Forelimb muscle (tissue), 1 donor: Measurements from ENCODE around the gene COMT. TPM values are rescaled to one million over a fixed set of nuclear protein-coding genes. Genes with fewer than 3 reads are reported as not detected.
A peak's percentile ranks its signal among the peaks of the same experiment; 100 is the strongest.

Experiments
- DNase-seq: peaks from one replicate; pipeline ENCODE4 v3.0.0-alpha.2; 2013; ENCODE audit warnings: low read depth
- polyA plus RNA-seq: library from polyadenylated mRNA; unstranded; fragments of 120-200 nt; gene quantifications from one replicate; pipeline ENCODE4 v1.2.1, GENCODE V29; 2013; ENCODE audit not compliant: insufficient read length

Gene COMT
- polyA plus RNA-seq, 1 donor = 90.1 TPM

DNA sequence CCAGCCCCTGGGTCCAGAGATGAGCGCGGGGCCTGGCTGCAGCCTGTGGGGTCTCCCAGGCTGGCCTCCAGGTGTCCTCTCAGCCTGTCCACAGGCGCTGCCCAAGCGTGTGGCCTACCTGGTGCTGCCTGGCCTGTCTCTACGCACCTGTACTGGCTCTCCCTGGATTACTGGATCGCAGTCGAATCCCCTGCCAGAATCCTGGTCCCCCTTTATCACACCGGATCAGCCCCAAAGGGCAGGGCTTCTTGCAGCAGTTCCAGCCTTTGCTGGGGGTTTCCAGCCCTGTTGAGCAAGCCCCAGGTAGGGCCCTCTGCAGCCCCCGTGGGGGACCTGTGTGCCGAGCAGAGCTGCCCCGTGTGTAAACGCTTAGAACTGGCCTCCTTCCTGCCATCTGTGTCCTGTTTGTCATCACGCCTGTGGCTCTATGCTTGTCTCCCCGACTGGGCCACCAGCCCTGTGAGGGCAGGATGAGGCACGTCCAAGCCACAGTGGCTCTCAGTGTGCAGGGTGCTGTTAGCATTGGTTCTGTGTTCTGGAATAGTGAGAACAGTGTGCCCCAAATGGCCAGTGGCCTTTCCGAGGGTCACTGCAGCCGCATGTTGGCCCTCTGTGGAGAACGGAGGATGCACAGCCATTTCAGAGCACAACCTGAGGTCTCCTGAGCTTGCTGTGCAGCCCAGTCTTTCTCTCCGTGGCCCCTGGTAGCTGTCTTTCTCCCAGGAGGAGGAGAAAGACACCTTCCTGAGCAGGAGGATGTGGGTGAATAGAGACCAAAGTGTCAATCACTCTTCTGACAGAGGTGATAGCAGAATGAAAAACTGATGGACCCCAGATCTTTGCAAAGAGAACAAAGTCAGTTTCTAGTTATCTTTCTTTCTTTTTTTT is 13.9 kb downstream of the COMT start:
- DNase-seq = no peak

DNA sequence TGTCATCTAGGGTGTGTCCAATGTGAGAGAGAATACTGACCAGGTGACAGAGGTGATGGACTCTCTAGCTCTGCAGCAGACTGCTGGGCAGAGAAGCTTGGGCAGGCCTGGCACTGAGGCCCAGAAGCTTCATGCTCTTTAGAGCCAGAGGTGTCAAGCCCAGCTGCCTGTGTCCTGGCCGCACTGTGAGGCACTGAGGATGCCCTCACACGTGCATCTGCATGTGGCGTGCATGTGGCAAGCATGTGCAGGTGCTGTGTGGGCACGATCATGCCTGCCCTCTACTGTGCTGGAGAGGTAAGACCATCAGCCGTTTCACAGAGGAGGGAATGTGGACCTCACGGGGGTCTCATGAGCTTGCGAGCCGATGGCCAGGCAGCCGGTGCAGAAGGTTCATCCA is 15.9 kb downstream of the COMT start:
- no peak for DNase-seq

DNA sequence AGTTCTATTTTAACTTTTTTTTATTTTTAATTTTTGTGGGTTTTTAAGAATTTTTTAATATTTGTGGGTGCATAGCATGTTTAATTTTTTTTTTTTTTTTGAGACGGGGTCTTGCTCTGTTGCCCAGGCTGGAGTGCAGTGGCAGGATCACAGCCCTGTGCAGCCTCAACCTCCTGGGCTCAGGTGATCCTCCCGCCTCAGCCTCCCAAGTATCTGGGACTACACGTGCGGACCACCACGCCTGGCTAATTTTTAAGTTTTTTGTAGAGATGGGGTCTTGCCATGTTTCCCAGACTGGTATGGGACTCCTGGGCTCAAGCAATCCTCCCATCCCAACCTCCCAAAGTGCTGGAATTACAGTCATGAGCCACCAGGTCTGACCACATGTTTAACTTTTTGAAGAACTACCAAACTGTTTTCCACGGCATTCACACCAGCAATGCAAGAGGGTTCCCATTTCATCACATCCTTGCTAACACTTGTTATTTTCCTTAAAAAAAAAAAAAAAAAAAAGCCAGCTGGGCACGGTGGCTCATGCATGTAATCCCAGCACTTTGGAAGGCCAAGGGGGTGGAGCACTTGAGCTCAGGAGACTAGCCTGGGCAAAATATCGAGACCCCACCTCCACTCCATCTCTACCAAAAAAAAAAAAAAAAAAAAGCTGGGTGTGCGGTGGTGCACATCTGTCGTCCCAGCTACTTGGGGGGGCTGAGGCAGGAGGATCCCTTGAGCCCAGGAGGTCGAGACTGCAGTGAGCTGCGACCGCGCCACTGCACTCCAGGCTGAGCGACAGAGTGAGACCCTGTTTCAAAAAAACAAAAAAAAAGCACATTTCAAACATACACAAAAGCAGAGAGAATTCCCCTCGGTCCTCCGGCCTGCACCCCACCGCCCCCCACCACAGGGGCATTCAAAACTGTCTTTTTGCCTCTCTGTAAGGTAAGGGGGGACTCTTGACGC is 16.8 kb downstream of the COMT start:
- DNase-seq = no peak

DNA sequence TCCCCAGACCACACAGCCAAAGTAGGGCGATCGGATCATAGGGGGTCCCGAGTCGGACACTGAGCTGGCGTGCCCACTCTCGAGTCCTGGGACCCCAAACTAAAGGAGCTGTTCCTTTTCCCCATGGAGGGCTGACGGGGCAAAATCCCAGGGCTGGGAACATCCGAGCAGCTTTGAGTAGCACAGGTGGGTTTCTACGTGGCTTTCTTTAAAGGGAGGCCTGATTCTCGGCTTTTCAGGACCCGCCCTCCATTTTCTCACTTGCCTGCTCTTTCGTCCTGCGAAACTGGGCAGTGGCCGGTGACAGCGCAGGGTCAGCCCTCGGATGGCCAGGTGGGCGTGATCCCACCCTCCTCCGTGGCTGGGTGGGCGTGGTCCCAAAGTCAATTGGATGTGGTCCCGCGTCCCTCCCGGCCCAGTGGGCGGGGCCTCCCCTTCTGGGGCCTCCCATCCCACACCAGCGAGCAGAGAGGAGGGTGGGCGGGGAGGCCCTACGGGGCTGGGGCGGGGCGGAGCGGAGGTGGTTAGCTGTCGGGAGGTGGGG is 17.5 kb downstream of the COMT start:
- peak; percentile 45 for DNase-seq

DNA sequence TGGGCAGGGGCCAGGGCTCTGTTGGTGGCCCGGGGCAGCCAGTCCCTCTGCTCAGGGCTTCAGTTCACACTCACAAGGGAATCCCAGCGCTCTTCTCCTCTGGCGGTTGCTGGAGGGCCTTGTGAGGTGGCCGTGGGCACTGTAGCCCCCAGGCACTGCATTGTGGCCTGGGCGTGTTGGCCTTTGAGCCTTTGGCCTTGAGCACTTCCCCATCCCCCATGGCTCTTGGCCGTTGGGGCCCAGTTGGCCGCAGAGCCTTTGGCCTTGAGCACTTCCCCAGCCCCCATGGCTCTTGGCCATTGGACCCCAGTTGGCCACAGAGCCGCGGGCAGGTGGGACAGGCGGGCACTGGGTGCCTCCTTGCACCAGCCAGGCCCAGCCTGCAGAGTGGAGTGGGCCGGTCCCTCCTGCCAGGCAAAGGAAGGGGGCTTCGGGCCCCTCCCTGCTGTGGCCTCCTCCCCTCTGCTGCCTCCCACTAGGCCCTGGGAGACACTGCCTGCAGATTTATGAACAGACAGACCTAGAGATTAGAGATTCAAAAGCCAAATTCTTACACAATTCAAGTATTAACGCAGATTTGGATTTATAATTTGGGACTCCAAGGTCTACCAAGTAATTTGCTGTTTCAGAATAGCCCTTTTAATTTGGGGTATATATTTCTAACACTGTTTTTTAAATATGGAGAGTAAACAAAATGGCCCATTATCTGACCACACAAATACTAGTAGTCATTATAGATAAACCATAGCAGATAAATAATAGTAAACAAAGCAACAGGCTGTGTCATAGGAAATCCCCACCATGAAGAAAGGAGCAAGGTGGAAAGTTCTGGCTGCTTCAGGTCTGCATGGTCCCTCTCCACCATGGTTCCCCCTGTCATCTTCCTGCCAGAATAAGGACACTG is 18.3 kb downstream of the COMT start:
- no peak for DNase-seq

DNA sequence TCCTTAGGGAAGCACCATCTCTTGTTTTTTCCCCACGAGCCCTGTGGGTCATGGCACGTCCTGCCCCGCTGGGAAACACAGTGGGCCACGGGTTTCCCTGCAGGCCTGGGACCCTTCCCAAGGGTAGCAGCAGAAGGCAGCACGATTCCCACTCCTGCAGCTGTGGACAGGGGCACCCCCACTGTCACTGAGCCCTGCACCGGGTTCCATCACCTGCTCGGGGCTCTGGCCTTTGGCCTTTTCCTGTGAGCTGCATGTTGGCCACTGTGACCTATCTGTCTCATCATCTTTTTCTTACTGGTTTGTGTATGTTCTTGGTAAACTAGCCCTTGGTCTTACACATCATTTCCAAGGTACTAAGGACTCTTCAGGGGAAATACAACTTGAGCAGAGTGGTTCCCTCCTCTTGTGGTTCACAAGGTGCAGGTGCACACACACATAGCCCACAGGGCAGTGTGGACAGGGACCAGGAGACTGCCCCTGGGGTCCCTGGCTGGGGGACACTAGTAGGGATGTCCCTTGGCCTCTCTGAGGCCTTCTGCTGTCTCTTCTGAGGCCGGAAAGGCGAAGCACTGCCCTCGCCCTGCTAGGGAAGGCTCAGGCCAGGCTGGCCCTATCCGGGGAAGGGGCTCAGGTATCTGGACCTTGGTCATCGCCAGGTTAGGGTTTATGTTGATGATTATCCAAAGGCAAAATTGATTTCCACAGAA is 19.1 kb downstream of the COMT start:
- DNase-seq = no peak

DNA sequence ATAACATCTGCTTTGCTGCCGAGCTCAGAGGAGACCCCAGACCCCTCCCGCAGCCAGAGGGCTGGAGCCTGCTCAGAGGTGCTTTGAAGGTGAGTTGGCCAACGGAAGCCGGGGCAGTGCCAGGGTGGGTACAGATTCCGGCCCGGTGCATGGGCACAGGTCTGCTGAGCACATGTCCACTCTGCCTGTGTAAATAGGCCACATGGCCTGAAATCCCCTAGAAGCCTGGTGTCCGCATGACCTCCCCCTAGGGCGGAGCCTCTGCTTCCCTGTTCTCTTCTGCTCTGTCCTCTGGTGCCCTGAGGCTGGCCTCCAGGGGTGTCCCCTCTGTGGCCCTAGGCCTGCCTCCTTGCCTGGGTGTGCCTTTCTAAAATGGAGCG is 19.6 kb downstream of the COMT start:
- no peak for DNase-seq

DNA sequence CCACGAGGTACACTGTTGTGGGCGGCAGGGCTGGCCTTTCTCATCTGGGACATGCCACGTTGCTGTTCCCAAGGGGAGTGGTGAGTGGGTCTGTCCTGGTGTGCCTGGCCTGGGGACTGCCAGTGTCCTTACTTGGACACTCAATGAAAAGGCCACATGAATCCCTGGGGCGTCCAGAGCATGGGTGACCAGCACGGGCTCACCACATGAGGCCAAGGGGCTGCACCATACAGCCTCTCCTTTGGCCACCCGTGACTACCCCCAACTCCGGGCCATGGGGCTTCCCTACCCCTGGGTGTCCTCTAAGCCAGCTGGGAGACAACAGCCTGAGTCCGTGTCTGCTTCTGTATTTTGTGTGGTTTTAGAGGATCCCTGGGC is 20.3 kb downstream of the COMT start:
- no peak for DNase-seq

DNA sequence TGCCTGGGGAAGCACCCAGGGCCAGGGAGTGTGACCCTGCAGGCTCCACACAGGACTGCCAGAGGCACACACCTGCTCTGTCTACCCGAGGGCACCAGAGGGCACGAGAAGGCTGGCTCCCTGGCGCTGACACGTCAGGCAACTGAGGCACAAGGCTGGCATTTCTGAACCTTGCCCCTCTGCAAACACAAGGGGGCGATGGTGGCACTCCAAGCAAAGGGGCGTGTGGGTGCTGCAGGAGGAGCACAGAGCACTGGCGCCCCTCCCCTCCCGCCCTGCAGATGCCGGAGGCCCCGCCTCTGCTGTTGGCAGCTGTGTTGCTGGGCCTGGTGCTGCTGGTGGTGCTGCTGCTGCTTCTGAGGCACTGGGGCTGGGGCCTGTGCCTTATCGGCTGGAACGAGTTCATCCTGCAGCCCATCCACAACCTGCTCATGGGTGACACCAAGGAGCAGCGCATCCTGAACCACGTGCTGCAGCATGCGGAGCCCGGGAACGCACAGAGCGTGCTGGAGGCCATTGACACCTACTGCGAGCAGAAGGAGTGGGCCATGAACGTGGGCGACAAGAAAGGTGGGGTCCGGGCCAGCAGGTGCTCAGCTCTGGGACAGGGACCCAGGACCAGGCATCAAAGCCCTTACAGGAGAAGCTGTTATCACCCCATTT is 20.8 kb downstream of the COMT start:
- no peak for DNase-seq

DNA sequence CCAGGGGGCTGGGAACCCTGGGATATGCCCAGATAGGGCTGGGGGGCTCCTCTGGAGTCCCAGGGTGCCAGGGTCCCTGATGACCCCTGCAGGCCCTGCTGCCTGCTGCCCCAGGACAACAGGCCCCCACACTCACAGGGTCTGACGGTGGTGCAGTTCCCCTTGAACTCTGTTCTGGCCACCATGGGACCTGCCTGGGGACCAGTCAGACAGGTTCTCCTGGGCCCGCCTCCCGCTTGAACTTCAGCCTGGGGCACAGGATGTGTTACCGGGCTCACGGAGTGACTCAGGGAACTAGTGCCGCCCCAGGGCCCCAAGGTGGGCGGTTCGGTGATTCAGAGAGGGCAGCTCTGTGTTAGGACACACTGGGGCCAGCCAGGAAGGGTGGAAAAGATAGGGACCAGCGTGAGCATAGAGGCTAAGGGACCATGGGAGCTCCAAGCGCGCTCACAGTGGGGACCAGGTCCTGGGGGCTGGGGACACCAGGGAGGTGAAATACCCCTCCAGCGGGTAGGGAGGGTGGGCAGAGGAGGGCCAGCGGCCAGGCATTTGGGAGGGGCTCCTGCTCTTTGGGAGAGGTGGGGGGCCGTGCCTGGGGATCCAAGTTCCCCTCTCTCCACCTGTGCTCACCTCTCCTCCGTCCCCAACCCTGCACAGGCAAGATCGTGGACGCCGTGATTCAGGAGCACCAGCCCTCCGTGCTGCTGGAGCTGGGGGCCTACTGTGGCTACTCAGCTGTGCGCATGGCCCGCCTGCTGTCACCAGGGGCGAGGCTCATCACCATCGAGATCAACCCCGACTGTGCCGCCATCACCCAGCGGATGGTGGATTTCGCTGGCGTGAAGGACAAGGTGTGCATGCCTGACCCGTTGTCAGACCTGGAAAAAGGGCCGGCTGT is 21.6 kb downstream of the COMT start:
- no peak for DNase-seq

DNA sequence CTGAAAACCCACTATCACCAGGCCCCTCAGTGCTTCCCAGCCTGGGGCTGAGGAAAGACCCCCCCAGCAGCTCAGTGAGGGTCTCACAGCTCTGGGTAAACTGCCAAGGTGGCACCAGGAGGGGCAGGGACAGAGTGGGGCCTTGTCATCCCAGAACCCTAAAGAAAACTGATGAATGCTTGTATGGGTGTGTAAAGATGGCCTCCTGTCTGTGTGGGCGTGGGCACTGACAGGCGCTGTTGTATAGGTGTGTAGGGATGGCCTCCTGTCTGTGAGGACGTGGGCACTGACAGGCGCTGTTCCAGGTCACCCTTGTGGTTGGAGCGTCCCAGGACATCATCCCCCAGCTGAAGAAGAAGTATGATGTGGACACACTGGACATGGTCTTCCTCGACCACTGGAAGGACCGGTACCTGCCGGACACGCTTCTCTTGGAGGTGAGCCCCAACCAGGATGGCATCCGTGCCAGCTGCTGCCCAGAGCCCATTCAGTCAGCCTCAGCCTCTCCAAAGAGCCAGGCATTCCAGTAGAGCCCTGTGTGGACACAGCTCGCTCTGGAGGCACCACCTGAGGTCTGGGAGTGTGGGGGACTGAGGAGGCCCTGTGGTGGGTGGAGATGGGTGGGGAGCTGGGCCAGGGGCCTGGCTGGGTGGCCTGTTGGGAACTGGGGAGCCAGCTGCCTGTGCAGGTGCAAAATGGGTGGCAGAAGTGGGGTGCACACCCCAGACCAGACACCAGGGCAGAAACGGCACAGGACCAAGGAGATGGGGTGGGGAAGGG is 22.5 kb downstream of the COMT start:
- no peak for DNase-seq

DNA sequence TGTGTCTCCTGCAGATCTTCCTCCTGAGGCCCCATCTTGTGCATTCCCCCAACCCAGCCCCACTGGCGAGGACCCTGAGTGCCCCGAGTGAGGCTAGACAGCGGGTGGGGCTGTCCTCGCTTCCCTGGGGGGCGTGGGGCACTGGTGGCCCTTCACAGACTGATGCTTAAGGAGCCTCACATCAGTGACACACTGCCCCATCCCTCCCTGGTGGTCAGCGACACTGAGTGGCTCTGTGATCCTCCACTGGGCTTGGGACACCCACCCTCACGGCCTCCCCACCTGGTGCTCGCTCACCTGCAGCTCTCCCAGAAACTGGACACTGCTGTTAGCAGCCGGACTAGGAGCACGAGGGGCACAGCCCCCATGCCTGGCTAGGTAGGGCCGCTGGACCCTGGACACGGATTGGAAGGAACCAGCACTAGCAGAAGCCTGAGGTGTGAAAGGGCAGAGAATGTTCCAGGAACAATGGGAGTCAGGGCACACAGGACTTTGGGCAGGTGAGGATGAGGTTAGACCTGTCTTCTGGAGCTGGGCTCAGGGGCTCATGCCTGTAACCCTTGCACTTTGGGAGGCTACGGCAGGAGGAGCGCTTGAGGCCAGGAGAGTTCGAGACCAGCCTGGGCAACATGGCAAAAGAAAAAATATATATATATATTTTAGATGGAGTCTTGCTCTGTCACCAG is 23.3 kb downstream of the COMT start:
- no peak for DNase-seq

DNA sequence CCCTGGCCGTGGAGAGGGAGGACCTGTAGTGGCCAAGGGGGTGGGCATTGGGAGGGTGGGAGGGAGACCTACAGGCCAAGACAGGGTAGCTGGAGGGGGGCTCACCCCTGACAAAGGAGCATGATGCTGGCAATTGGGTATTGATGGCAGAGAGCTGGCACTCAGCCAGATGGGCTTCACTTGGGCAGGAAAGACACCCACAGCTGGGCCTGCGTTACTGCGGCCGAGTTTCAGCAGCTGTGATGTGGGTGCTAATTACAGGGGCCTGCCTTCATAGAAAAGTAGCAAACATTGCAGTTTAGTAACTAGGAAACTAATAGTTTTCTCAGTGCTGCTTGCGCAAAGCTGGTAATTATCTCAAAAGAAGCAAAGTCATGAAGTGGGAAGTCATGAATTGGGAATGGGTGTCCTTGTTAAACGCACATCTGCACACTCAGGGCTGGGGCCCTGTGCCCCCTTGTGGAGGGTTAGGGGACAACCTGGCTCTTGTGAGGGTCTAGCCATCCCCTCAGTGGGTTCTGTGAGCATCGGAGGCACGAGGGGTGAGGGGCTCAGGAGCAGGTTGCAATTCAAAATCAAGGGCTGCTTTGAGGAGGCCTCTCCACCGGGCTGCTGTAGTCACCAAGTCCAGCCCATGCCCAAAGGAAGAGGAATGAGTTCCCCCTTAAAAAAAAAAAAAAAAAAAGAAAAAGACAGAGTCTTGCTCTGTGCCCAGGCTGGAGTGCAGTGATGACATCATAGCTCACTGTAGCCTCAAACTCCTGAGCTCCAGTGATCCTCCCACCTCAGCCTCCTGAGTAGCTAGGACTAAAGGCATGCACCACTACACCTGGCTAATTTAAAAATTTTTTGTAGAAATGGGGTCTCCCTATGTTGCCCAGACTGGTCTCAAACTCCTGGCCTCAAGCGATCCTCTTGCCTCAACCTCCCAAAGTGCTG is 24.5 kb downstream of the COMT start:
- no peak for DNase-seq

DNA sequence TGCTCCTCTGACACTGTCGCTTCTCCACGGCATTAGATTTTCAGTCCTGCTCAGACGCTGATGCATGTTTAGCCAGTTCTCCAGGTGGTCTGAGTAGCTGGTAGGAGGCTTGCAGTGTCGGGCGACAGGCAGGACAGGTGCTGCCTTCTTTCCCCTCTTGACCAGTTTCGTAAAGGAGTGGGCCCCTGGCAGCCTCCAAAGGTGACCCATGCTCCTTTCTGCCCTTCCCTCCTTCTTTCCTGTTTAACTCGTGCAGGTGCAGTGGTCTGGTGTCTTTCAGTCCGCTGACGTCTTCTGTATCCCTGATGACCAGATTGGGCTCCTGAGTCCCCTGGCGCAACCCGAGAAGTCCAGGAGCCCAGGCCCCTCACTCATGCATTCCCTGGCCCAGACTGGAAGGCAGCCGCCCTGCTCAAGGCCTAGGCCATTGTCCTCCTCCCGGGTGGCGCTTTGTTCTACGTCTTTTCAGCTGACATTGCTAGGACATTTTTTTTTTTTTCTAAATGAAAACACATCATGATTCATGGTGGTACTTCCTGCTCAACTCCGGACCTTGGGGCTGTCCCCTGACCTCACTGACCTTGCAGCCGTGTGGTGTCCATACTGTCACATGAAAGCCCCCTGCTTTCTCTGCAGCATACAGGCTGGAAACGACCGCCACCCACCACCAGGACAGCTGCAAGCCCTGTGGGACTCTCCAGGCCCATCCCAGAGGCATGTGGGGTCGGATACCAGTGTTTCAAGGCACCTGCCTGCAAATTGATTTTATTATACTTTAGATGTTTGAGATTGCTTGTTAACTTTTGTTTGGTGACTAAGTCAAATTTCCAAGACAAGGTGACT is 25.6 kb downstream of the COMT start:
- no peak for DNase-seq

DNA sequence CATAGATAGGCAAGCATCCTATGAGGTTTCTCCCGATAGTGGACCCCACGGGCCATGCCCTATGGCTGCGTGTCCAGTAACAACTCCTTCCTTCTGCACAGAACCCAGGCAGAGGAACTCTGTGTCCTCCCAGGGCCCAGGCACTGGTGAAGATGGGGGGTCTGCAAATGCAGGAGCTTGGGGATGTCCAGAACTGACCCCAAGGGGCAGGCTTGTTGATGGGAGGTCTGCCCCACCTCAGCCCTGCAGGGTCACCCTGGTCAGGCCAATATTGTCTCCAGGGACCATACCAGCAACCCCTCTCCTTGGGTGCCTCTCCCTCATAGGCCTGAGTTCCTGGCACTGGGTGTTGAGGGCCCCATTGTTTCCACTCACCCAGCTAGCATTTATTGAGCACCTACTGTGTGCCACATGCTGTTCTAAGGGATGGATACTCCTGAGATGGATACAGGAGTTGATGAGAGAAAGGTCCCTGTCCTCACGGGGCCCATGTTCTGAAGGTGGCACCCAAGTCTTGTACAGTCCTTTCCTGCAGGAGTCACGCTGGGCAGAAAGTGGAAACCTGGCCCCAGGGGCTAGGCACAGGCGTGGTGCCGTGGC is 26.4 kb downstream of the COMT start:
- DNase-seq = no peak
